Vagina (tissue), 2 donors: ENCODE results near the gene INPP5A. TPM values are rescaled to one million over a fixed set of nuclear protein-coding genes. Genes with fewer than 3 reads are reported as not detected.

Source experiments
- DNase-seq, 2 donors: peaks; one replicate each; pipeline ENCODE4 v3.0.0-alpha.2; 2017; ENCODE audit errors: extremely low spot score in 2 of 2
- H3K27ac ChIP-seq: fragments of 200-600 bp; sonication (generic); one replicate; pipeline ENCODE4 v1.5.1; 2019
- H3K27me3 ChIP-seq: fragments of 200-600 bp; sonication (generic); one replicate; pipeline ENCODE4 v1.5.1; 2019
- H3K36me3 ChIP-seq, 2 donors: fragments of 200-600 bp; sonication (generic); one replicate each; pipeline ENCODE4 v1.5.1; 2017 to 2019
- H3K4me1 ChIP-seq: fragments of 200-600 bp; sonication (generic); one replicate; pipeline ENCODE4 v1.5.1; 2019
- H3K4me3 ChIP-seq, 2 donors: fragments of 200-600 bp; sonication (generic); 1 replicate in 1 of 2; 2 replicates in 1 of 2; pipeline ENCODE4 v1.5.1; 2016 to 2019
- H3K9me3 ChIP-seq: fragments of 200-600 bp; sonication (generic); one replicate; pipeline ENCODE4 v1.5.1; 2019
- POLR2A ChIP-seq, 2 donors: fragments of 450-650 bp; IDR thresholded peaks; one replicate each; pipeline ENCODE4 v1.6.1; 2017; ENCODE audit warnings: antibody characterized with exemption in 2 of 2, mild to moderate bottlenecking in 2 of 2, moderate library complexity in 2 of 2
- POLR2AphosphoS5 ChIP-seq, 2 donors: sonication (generic); formaldehyde crosslinking; IDR thresholded peaks; one replicate each; pipeline ENCODE4 v1.9.0; 2017; ENCODE audit warnings: antibody characterized with exemption in 2 of 2, mild to moderate bottlenecking in 2 of 2, low read depth in 1 of 2; ENCODE audit not compliant: insufficient read depth in 1 of 2
- intact Hi-C: fragments of 100-400 bp; cut with DNase I; formaldehyde crosslinking; loops from one replicate; pipeline ENCODE4 v1.15.1; 2023
- total RNA-seq: library from RNA; depleted of rRNA; stranded (reverse); fragments of >200 nt; gene quantifications from one replicate; pipeline ENCODE4 v1.2.3, GENCODE V29; 2016
- TF ChIP-seq, protein P1 (sequence below), 3 experiments: fragments of 450-650 bp in 2 of 3; fragments of 200-600 bp in 1 of 3; sonication (generic) in 1 of 3; IDR thresholded peaks; one replicate each; pipeline ENCODE4 v1.5.1; 2017 to 2019; ENCODE audit warnings: antibody characterized with exemption in 3 of 3, mild to moderate bottlenecking in 2 of 3, moderate library complexity in 2 of 3

The INPP5A gene
- total RNA-seq, 1 donor from 2014 or later: 24.3 TPM

GRCh38 chr10:132546567-132547420 is 9.2 kb downstream of the INPP5A start:
- no peak for TF ChIP-seq POLR2AphosphoS5 (IDR thresholded peaks at IDR 0.05; ENCODE audit: insufficient read depth in 1 of 2, low read depth in 1 of 2)
- TF ChIP-seq, protein P1, sequence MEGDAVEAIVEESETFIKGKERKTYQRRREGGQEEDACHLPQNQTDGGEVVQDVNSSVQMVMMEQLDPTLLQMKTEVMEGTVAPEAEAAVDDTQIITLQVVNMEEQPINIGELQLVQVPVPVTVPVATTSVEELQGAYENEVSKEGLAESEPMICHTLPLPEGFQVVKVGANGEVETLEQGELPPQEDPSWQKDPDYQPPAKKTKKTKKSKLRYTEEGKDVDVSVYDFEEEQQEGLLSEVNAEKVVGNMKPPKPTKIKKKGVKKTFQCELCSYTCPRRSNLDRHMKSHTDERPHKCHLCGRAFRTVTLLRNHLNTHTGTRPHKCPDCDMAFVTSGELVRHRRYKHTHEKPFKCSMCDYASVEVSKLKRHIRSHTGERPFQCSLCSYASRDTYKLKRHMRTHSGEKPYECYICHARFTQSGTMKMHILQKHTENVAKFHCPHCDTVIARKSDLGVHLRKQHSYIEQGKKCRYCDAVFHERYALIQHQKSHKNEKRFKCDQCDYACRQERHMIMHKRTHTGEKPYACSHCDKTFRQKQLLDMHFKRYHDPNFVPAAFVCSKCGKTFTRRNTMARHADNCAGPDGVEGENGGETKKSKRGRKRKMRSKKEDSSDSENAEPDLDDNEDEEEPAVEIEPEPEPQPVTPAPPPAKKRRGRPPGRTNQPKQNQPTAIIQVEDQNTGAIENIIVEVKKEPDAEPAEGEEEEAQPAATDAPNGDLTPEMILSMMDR (IDR thresholded peaks at IDR 0.05): no peak
- TF ChIP-seq POLR2A (IDR thresholded peaks at IDR 0.05): no peak
- H3K27me3 ChIP-seq: no peaks in the 10 kb centered on the region
- no peaks in the 10 kb centered on the region for H3K36me3 ChIP-seq
- DNase-seq: no peak
- H3K27ac ChIP-seq: no peak overlapping the region
- H3K4me1 ChIP-seq: peaks cover 79% of the 10 kb centered on the region
- intact Hi-C loops: no loop called here
- no peaks in the 10 kb centered on the region for H3K9me3 ChIP-seq
- H3K4me3 ChIP-seq: no peak overlapping the region

- no peak for DNase-seq
- H3K9me3 ChIP-seq: no peaks in the 10 kb centered on the region
- intact Hi-C loops: no loop called here
- H3K27me3 ChIP-seq: no peaks in the 10 kb centered on the region
- no peak overlapping the region for H3K27ac ChIP-seq
- no peak overlapping the region for H3K4me3 ChIP-seq
- peaks cover 72% of the 10 kb centered on the region for H3K4me1 ChIP-seq
- TF ChIP-seq, protein P1 (IDR thresholded peaks at IDR 0.05): no peak
- TF ChIP-seq POLR2AphosphoS5 (IDR thresholded peaks at IDR 0.05; ENCODE audit: insufficient read depth in 1 of 2, low read depth in 1 of 2) (no peak), POLR2A (IDR thresholded peaks at IDR 0.05) (no peak)
- no peaks in the 10 kb centered on the region for H3K36me3 ChIP-seq
These were observed 9.9 kb downstream of the INPP5A start for GRCh38 chr10:132547421-132547861.

DNA sequence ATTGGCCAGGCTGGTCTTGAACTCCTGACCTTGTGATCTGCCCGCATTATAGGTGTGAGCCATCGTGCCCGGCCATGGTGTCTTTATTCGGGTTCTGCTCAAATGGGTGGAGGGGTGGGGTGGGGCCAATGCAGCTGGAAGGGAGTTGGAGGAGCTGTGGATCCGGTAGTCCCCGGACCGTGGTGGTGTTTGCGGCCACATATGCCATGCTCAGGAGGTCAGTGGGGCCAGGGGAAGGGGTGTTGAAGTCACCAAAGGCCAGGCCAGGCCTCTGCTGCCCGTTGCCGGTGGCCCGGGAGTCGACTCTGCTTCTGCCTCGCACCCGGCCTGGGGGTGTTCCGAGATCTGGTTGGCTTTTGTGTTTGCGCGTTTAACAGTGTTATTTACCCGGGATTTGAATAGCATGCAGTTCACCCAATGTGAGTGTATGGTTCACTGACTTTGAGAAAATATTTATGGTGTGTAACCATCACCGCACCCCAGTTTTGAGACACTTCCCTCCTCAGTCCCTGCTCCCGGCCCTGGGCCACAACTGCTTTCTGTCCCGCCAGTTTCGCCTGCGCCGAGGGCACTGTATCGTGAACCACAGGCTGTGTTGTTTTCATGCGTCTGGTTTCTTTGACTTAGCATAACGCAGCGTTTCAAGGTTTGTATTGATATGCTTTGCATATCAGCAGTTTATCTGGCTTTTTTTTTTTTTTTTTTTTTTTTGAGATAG is 10.7 kb downstream of the INPP5A start:
- peaks cover 67% of the 10 kb centered on the region for H3K4me1 ChIP-seq
- H3K4me3 ChIP-seq: no peak overlapping the region
- no peaks in the 10 kb centered on the region for H3K36me3 ChIP-seq
- TF ChIP-seq POLR2AphosphoS5 (IDR thresholded peaks at IDR 0.05; ENCODE audit: insufficient read depth in 1 of 2, low read depth in 1 of 2) (no peak), POLR2A (IDR thresholded peaks at IDR 0.05) (no peak)
- TF ChIP-seq, protein P1 (IDR thresholded peaks at IDR 0.05): no peak
- no peak for DNase-seq
- H3K27me3 ChIP-seq: no peaks in the 10 kb centered on the region
- intact Hi-C loops: no loop called here
- no peak overlapping the region for H3K27ac ChIP-seq
- H3K9me3 ChIP-seq: no peaks in the 10 kb centered on the region

DNA sequence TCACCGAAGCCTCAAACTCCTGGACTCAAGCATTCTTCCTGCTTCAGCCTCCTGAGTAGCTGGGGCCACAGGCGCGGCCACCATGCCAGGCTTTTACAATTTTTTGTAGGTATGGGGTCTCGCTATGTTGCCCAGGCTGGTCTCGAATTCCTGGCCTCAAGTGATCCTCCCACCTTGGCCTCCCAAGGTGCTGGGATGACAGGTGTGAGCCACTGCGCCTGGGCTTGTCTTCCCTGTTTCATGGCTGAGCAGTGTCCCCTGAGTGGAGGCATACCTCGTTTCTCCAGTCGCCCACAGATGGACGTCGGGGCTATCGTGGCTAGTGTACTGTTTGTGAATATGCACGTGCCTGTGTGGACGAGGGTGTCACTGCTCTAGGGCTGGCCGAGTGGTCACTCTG is 11.3 kb downstream of the INPP5A start:
- Histone ChIP-seq H3K4me1 (peaks cover 65% of the 10 kb centered on the region), H3K36me3 (no peaks in the 10 kb centered on the region), H3K9me3 (no peaks in the 10 kb centered on the region), H3K27me3 (no peaks in the 10 kb centered on the region), H3K4me3 (no peak overlapping the region), H3K27ac (no peak overlapping the region)
- TF ChIP-seq, protein P1 (IDR thresholded peaks at IDR 0.05): no peak
- TF ChIP-seq POLR2A (IDR thresholded peaks at IDR 0.05): no peak
- no peak for TF ChIP-seq POLR2AphosphoS5 (IDR thresholded peaks at IDR 0.05; ENCODE audit: insufficient read depth in 1 of 2, low read depth in 1 of 2)
- no peak for DNase-seq
- intact Hi-C loops: no loop called here
